T-helper 1 cell treated with Interleukin-12 subunit alpha and Interleukin-12 subunit beta and Interleukin-4 antibody, amounts not matched to agents 30 ng/mL and 1 ng/mL, for 36 hours (primary cell): ENCODE results near the gene IFIT1B. TPM values are rescaled to one million over a fixed set of nuclear protein-coding genes. Genes with fewer than 3 reads are reported as not detected.

ENCODE experiments used
- intact Hi-C: fragments of 100-400 bp; cut with micrococcal nuclease; formaldehyde crosslinking; loops from one replicate; pipeline ENCODE4 v1.15.1; 2024
- total RNA-seq: library from RNA; stranded (reverse); gene quantifications from 2 replicates; pipeline ENCODE4 v1.2.3, GENCODE V29; 2022

IFIT1B gene
- total RNA-seq, 1 donor from 2014 or later = not detected

DNA sequence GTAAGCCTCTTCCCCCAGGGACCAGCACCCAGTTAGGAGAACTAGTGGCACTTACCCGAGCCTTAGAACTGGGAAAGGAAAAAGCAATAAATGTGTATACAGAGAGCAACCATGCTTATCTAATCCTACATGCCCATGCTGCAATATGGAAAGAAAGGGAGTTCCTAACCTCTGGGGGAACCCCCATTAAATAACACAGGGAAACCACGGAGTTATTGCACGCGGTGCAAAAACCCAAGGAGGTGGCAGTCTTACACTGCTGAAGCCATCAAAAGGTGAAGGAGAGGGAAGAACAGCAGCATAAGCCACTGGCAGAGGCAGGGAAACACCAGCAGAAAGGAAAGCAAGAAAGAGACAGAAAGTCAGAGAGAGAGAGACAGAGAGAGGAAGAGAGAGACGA, 32.7 kb downstream of the IFIT1B start:
- intact Hi-C loops = loop anchor here (5.0 to 10.0 kb wide), 4 partner anchors 418 to 1596 kb away; partner anchors contain the start of genes ATAD1, FAS, LIPJ and RNLS

- intact Hi-C loops = loop anchor here (5.0 to 10.0 kb wide), 4 partner anchors 419 to 1596 kb away; partner anchors contain the start of genes ATAD1, FAS, LIPJ and RNLS
These were observed 33.3 kb downstream of the IFIT1B start for GRCh38 chr10:89411135-89411534.

DNA sequence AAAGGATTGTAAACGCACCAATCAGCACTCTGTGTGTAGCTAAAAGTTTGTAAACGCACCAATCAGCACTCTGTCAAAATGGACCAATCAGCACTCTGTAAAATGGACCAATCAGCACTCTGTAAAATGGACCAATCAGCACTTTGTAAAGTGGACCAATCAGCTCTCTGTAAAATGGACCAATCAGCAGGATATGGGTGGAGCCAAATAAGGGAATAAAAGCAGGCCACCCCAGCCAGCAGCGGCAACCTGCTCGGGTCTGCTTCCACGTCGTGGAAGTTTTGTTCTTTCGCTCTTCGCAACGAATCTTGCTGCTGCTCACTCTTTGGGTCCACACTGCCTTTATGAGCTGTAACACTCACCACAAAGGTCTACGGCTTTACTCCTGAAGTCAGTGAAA, 34.4 kb downstream of the IFIT1B start:
- intact Hi-C loops = loop anchor here (5.0 to 10.0 kb wide), 4 partner anchors 420 to 1597 kb away; partner anchors contain the start of genes ATAD1, FAS, LIPJ and RNLS

- intact Hi-C loops = loop anchor here (5.0 to 10.0 kb wide), 4 partner anchors 421 to 1599 kb away; partner anchors contain the start of genes ATAD1, FAS, LIPJ and RNLS
These were observed 35.6 kb downstream of the IFIT1B start for GRCh38 chr10:89413398-89413912.

- intact Hi-C loops = loop anchor here (1.0 to 10.0 kb wide), 15 partner anchors 22 to 1784 kb away; partner anchors contain the start of genes ATAD1, FAS, IFIT1 and KIF20B
These were observed 36.5 kb downstream of the IFIT1B start, which contains the start of gene IFIT5 for GRCh38 chr10:89414146-89414878. Gene IFIT5 (plus strand): TSS chr10:89414568. CDS start chr10:89414799, 231 bp downstream.

- intact Hi-C loops = loop anchor here (1.0 to 10.0 kb wide), 16 partner anchors 23 to 1784 kb away; partner anchors contain the start of genes ATAD1, FAS, IFIT1 and KIF20B
These were observed 37.3 kb downstream of the IFIT1B start for GRCh38 chr10:89414879-89415821.

DNA sequence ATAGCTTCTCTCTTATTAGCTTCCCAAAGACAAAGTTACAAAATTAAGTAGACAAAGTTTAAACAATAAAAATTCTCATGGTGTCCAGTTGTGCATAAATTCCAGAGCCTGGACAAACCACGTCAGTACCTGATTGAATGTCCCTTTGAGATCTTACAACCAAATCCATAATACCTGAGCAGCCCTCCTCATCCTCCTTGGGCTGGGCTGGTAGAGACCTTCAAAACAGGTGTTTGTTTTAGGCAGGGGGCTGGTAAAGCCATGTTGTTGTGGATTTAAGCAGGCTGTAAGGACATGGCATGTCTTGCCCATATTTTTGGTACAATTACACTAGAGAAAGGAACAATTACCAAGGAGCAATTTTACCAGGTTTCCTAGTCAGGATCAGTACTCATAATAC, 38.6 kb downstream of the IFIT1B start:
- intact Hi-C loops = loop anchor here (5.0 to 10.0 kb wide), 4 partner anchors 582 to 1602 kb away; partner anchors contain the start of genes ATAD1, LIPJ, RNLS and RPP30

DNA sequence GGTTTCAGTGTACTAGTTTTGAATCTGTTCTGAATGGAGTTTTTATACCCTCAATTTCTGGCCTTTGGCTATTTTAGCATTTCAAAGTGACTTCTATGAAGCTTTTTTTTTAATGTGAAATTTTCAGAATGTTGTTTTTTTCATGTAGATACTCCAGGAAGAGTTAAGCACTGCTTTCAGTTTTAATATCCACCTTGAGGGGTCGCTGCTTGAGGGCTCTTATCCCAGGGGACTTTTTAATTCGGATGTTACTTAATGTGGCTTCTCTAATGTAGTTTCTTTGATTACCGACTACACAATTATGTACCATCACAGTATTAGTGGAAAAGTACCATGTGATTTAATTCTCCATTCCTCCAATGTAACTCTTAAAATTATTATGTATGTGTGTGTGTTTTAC, 41.7 kb downstream of the IFIT1B start:
- intact Hi-C loops = loop anchor here (5.0 to 10.0 kb wide), 4 partner anchors 585 to 1605 kb away; partner anchors contain the start of genes ATAD1, LIPJ, RNLS and RPP30

DNA sequence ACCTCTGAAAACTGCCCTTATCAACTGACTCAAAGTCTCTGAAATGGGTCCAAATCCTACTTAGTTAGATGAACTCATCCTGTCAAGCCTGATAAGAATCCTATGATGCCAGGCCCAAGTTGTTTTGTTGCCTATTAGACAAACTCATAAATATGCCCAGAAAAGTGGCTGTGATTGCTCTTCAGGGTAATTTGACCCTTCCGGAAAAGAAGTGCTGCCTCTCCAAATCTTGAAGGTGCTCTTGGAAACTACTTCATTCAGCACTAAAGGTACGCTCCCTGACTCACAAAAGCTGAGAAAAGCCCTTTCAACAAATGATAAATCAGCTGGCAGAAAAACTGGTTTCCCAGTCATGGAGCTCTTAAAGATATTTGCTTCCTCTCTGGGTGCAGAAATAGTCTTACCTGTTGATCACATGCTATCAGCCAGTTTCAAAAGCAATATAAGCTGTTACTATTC, 43.2 kb downstream of the IFIT1B start:
- intact Hi-C loops = no loop called here

DNA sequence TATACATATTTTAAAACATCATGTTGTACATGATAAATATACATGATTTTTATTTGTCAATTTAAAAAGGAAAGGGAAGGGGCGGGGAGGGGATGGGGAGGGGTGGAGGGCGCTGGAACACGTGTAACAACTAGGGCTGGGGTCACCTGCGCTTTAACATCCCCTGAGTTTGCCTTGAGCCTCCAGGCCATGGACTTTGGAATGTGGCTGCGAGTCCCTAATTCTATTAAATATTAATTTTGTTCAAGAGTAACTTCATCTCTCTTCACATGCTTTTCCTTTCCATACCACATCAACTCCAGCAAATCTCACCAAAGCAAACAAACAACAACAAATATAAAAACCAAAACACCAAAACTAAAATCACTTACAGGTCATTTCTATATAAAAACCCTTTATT, 47.1 kb downstream of the IFIT1B start:
- intact Hi-C loops = loop anchor here (5.0 kb wide), 1 partner anchor 712 kb away; no protein-coding TSS in a partner anchor

DNA sequence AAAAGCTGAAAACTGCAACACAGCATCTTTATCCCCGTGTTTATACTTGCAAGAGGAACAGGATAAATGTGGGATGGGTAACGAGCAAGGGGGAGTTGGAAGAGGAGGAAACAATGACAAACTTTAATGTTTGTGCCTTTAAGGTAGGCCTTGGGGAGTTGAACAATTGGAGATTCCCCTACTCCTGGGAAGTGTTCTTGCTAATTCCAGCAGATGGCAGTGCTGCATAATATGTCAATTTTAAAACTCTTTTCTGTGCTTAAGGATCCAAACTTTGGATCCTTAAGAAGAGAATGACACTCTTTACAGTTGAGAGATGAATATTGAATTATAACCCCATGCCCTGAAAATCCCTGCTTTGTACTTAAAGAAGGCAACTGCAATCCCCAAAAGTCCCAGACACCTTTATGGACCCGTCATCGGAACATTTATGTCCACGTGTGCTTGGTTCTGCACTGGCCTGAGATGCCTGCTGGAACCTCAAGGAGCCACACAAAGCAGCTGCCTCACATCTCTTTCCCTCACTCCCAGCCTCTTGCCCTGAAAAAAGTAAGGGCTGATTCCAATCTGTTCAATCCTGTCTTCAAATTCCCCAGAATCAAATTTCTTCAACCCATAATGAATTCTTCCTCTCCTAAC, 48.5 kb downstream of the IFIT1B start:
- intact Hi-C loops = loop anchor here (1.0 to 5.0 kb wide), 2 partner anchors 138 to 711 kb away; no protein-coding TSS in a partner anchor

- intact Hi-C loops = loop anchor here (5.0 kb wide), 1 partner anchor 710 kb away; no protein-coding TSS in a partner anchor
These were observed 49.8 kb downstream of the IFIT1B start for GRCh38 chr10:89427629-89428028.

GRCh38 chr10:89428877-89429276, 51.0 kb downstream of the IFIT1B start:
- intact Hi-C loops = loop anchor here (5.0 kb wide), 1 partner anchor 708 kb away; no protein-coding TSS in a partner anchor

GRCh38 chr10:89431977-89432376, 54.1 kb downstream of the IFIT1B start:
- intact Hi-C loops = no loop called here

Other genes with a start within 250 kb of the IFIT1B start
- not detected in 2 replicates for gene CH25H, start 170.7 kb upstream of the IFIT1B start, total RNA-seq
- gene LIPA, start 126.3 kb upstream of the IFIT1B start, total RNA-seq = 13.0 and 14.6 TPM in 2 replicates
- gene IFIT2, start 76.0 kb upstream of the IFIT1B start, total RNA-seq = 2.4 and 2.5 TPM in 2 replicates
- 11.2 and 11.4 TPM in 2 replicates for gene IFIT3, start 50.1 kb upstream of the IFIT1B start, total RNA-seq
- gene IFIT1, start 14.6 kb downstream of the IFIT1B start, total RNA-seq = 9.8 and 11.8 TPM in 2 replicates
- 31.6 and 32.1 TPM in 2 replicates for gene IFIT5, start 36.5 kb downstream of the IFIT1B start, total RNA-seq
- not detected in 2 replicates for gene SLC16A12, start 157.5 kb downstream of the IFIT1B start, total RNA-seq